Pancreas (tissue), 10 donors: ENCODE results near the gene SMAD3. TPM values are rescaled to one million over a fixed set of nuclear protein-coding genes. Genes with fewer than 3 reads are reported as not detected.

ENCODE experiments used
- ATAC-seq, 4 donors: fragments of 200-7000 bp; cut with Tn5 transposase; one replicate each; pipeline versions ENCODE4 v1.8.0 to v1.9.1; 2020; ENCODE audit warnings: mild to moderate bottlenecking in 4 of 4, moderate library complexity in 4 of 4
- DNase-seq, 6 donors: peaks; one replicate each; pipeline ENCODE4 v3.0.0-alpha.2; 2020
- FAIRE-seq: peaks from 2 replicates; lab custom pipeline; 2012; peaks lifted over from hg19 to GRCh38; lab: Jason Lieb, UNC
- H3K27ac ChIP-seq, 4 donors: fragments of 200-600 bp; sonication (generic); 1 replicate in 3 of 4; 2 replicates in 1 of 4; pipeline versions ENCODE4 v1.5.0 to v1.8.0; 2020
- H3K27me3 ChIP-seq, 4 donors: fragments of 200-600 bp; one replicate each; pipeline ENCODE4 v1.8.0; 2021
- H3K36me3 ChIP-seq, 3 donors: fragments of 200-600 bp; sonication (generic) in 1 of 3; one replicate each; pipeline versions ENCODE4 v1.5.0 to v1.8.0; 2020 to 2021
- H3K4me1 ChIP-seq, 3 donors: fragments of 200-600 bp; one replicate each; pipeline ENCODE4 v1.8.0; 2021
- H3K4me3 ChIP-seq, 4 donors: fragments of 200-600 bp; sonication (generic) in 2 of 4; one replicate each; pipeline versions ENCODE4 v1.5.0 to v1.8.0; 2020 to 2021
- H3K9me3 ChIP-seq, 4 donors: fragments of 200-600 bp; one replicate each; pipeline ENCODE4 v1.8.0; 2021
- WGBS, 2 donors: extraction: QIAGEN DNeasy Blood & Tissue Kit; methylation state at CpG; one replicate each; pipeline ENCODE4 v1.1.7; 2013; 5-methylcytosine and 5-hydroxymethylcytosine counted together
- intact Hi-C, 3 donors: fragments of 100-400 bp; cut with DNase I; formaldehyde crosslinking; loops; one replicate each; pipeline versions ENCODE4 v1.11.1 to v1.14.2; 2022
- polyA plus RNA-seq, 2 donors: library from polyadenylated mRNA; stranded (reverse); fragments of 200-250 nt; gene quantifications; one replicate each; pipeline ENCODE4 v1.2.3, GENCODE V29; 2013
- total RNA-seq, 6 donors: library from RNA; stranded (reverse); fragmentation: NEBNext Ultra II Directional in 4 of 6; extraction: Animal tissue kit (Norgen Biotek cat#: 25700) in 4 of 6; gene quantifications; one replicate each; pipeline versions ENCODE4 v1.2.1 to v1.2.4, GENCODE V29; 2021 to 2023
- TF ChIP-seq, protein P1 (sequence below), 4 donors: fragments of 200-600 bp; sonication (generic) in 3 of 4; IDR thresholded peaks; one replicate each; pipeline versions ENCODE4 v1.5.0 to v1.8.0; 2021; ENCODE audit warnings: antibody characterized with exemption in 4 of 4
- donor health status: healthy with polysubstance abuse.
- donor health status: DM: no; HTN: no; CAD: no; lungs with moderate emphysema.
- donor health status: DM: no; HTN: no; CAD: no.
- donor health status: control.
- donor health status: control.
- donor health status: Bipolar disorder and iron deficiency.
- donor health status: DM: yes; HTN: yes; CAD: no.
- donor health status: DM: no; HTN: no; CAD: no.
- donor health status: DM: no; HTN: no; CAD: no.
- donor health status: DM: yes; HTN: yes; CAD: no.

SMAD3 gene
- total and polyA plus RNA-seq, 8 donors = 7.9 to 42.5 (median 21.4) TPM

DNA sequence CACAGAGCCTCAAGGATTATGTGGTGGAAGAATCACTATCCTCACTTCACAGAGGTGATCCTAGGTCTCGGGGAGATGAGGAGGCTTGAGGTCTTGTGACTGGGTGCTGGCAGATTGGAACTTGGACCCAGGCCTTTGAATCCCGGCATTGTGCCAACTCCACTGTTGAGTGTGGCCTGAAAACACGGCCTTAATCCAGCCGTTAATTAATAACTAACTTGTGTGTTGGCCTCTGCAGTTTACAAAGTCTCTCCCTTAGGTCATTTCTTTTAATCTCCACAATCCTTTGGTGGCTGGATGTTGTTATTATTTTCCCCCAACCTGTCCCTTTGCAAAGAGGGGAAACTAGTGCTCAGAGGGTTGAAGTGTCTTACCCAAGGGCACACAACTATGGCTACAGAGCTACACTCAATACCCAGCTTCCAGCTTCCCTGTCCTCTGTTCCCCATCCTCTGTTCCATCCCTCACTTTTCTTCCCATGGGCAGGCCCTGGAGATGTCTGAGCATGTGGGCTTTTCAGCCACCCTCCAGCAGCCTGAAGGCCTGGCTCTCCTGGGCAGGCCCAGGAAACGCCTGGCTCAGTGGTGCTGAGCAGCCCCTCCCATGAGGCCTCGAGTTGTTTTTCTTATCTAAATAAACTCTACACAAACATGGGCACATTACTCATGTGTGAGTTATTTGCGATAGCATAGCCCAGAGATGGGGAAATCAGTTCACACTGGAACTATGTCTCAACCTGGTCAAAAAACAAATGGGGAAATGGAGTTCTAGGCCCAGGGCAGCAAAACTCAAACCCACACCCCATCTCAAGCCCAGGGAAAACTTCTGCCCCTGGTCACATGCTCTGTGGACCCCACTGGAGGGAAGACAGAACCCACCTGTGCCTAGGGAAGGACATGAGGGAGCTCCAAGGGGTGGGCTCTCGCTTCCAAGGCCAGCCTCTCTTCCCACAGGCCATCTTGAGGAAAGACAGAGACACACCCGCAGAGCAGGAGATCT is 16.8 kb upstream of the SMAD3 start:
- ATAC-seq (peak; percentile 85 to 86 (median 86)), FAIRE-seq (no peak), DNase-seq (peak; percentile 85 to 90 (median 87))
- H3K36me3 ChIP-seq = no peaks in the 10 kb centered on the region
- no peaks in the 10 kb centered on the region for H3K9me3 ChIP-seq
- H3K4me3 ChIP-seq = peak overlapping the region in 1 of 4 donors; percentile 17
- H3K4me1 ChIP-seq = peaks cover 42 to 53% (median 43%) of the 10 kb centered on the region in 3 donors
- H3K27me3 ChIP-seq = no peaks in the 10 kb centered on the region
- 22 to 26% methylated on average over 9 of the region's 9 CpGs for WGBS, 2 donors
- intact Hi-C loops = no loop called here
- TF ChIP-seq, protein P1, sequence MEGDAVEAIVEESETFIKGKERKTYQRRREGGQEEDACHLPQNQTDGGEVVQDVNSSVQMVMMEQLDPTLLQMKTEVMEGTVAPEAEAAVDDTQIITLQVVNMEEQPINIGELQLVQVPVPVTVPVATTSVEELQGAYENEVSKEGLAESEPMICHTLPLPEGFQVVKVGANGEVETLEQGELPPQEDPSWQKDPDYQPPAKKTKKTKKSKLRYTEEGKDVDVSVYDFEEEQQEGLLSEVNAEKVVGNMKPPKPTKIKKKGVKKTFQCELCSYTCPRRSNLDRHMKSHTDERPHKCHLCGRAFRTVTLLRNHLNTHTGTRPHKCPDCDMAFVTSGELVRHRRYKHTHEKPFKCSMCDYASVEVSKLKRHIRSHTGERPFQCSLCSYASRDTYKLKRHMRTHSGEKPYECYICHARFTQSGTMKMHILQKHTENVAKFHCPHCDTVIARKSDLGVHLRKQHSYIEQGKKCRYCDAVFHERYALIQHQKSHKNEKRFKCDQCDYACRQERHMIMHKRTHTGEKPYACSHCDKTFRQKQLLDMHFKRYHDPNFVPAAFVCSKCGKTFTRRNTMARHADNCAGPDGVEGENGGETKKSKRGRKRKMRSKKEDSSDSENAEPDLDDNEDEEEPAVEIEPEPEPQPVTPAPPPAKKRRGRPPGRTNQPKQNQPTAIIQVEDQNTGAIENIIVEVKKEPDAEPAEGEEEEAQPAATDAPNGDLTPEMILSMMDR (IDR thresholded peaks at IDR 0.05) = no peak
- H3K27ac ChIP-seq = peak overlapping the region; percentile 71 to 95 (median 88)

DNA sequence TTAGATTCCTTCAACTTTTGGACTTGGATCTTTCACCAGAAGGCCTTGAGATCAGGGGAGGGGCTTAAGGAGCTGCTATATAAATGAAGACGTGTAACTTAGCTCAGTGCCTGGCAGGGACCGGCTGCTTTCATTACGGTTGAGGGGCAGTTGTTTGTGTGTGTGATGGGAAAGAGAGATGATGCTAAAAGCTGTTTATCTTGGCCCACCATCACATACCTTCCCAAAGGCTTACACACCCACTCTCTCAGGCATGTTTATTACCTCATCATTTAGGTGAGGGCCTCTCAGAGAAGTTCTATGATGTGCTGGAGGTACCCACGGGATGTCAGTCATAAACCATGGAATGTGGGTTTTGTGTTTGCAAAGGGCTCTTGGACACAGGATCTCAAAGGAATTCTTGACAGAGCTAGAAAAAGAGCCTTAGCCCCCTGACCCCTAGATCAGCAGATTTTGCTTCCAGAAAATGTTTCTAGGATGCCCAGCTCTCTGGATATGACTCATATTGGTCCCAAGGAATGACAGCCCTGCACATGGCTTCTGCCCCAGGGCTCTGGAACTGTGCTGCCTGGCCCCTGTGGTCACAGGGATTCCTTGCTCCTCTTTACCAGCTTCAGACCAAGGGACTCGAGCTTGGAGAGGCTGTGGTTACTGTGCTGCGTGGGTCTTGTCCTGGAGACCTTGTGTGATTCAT is 15.9 kb upstream of the SMAD3 start:
- Histone ChIP-seq H3K27me3 (no peaks in the 10 kb centered on the region), H3K4me1 (peaks cover 42 to 53% (median 43%) of the 10 kb centered on the region in 3 donors), H3K4me3 (no peak overlapping the region), H3K36me3 (no peaks in the 10 kb centered on the region), H3K27ac (peak overlapping the region; percentile 71 to 95 (median 88)), H3K9me3 (no peaks in the 10 kb centered on the region)
- TF ChIP-seq, protein P1 (IDR thresholded peaks at IDR 0.05) = no peak
- 40 to 42% methylated on average over 6 of the region's 6 CpGs for WGBS, 2 donors
- ATAC-seq (peak in 3 of 4 donors; percentile 5 to 11 (median 10)), FAIRE-seq (no peak), DNase-seq (no peak)
- intact Hi-C loops = no loop called here

DNA sequence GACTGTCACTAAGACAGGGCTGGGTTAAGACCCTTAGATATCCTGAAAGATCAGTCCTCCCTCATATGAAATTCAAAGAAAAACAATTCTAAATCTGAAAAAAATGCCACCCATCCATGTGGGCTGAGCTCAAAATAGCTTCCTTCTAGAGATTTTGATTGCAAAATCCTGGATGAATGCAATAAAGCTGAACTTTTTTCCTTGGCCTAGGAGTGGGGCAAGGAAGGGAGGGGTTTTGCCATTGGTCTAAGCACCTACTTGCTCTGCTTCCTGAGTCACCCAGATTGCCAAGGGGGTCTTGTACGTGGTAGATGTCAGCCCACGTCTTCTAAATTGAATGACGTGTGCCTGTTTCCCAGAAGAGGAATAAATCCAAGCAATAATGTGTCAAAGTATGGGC is 15.3 kb upstream of the SMAD3 start:
- H3K9me3 ChIP-seq = no peaks in the 10 kb centered on the region
- intact Hi-C loops = no loop called here
- ATAC-seq (no peak), DNase-seq (no peak), FAIRE-seq (no peak)
- WGBS, 2 donors = 33 to 44% methylated on average over 3 of the region's 3 CpGs
- H3K27ac ChIP-seq = peak overlapping the region; percentile 71 to 95 (median 88)
- H3K4me1 ChIP-seq = peaks cover 42 to 53% (median 43%) of the 10 kb centered on the region in 3 donors
- H3K27me3 ChIP-seq = no peaks in the 10 kb centered on the region
- TF ChIP-seq, protein P1 (IDR thresholded peaks at IDR 0.05) = no peak
- no peaks in the 10 kb centered on the region for H3K36me3 ChIP-seq
- H3K4me3 ChIP-seq = no peak overlapping the region

DNA sequence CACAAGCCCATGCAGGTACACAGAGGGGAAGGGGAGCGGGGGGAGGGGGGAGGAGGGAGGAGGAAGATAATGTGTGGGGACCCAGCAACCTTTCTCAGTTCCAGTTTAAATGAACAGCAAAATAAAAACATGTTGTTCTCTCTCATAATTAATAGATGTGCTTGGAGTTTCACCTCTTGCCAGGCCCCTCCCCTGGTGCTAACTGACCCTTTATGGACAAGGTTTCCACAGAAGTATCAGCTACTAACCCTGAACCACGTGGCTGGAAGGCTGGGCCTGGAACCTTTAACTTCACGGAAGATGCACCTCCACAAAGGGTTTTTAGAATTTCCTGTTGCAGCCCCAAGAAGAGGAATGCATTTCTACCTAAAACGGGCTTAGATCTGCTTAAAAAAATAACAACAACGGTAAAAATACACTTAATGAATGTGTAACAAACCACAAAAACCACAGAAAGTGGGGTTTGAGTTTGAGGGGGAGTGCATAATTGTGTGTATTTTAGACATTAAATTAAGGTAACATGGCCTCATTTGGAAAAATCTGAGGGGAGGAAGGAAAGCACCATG is 14.8 kb upstream of the SMAD3 start:
- Histone ChIP-seq H3K27me3 (no peaks in the 10 kb centered on the region), H3K36me3 (no peaks in the 10 kb centered on the region), H3K9me3 (no peaks in the 10 kb centered on the region), H3K4me3 (no peak overlapping the region), H3K27ac (peak overlapping the region; percentile 58 to 95 (median 88)), H3K4me1 (peaks cover 42 to 53% (median 43%) of the 10 kb centered on the region in 3 donors)
- intact Hi-C loops = no loop called here
- TF ChIP-seq, protein P1 (IDR thresholded peaks at IDR 0.05) = no peak
- ATAC-seq (no peak), DNase-seq (no peak), FAIRE-seq (no peak)
- WGBS, 2 donors = 19 to 26% methylated on average over 4 of the region's 5 CpGs
